ENCODE results near the gene ZMIZ1. TPM values are rescaled to one million over a fixed set of nuclear protein-coding genes. Genes with fewer than 3 reads are reported as not detected.

ZMIZ1 gene
- total and polyA plus RNA-seq, 9 donors, result 16.3 to 55.7 (median 38.1) TPM

GRCh38 chr10:79229071-79229541 lies 160.3 kb downstream of the ZMIZ1 start:
- Histone ChIP-seq H3K9me3 (replicated peaks; ENCODE audit: control insufficient read depth, low read depth, low read length) (no peaks in the 10 kb centered on the region), H3K4me1 (ENCODE audit: control insufficient read depth, insufficient read depth, low read length) (peaks cover 34% of the 10 kb centered on the region), H3K36me3 (ENCODE audit: control insufficient read depth, insufficient read depth, low read length) (peaks cover 39% of the 10 kb centered on the region), H3K27me3 (ENCODE audit: control insufficient read depth, insufficient read depth, low read length) (no peaks in the 10 kb centered on the region), H3K4me3 (ENCODE audit: low read length) (no peak overlapping the region), H3K27ac (ENCODE audit: low read length) (peak overlapping the region; percentile 77)
- WGBS (ENCODE audit: insufficient coverage), result 18% methylated on average over 3 of the region's 5 CpGs
- no peak for DNase-seq

GRCh38 chr10:79229830-79230327 lies 161.1 kb downstream of the ZMIZ1 start:
- Histone ChIP-seq H3K27ac (ENCODE audit: low read length) (peak overlapping the region; percentile 77), H3K4me3 (ENCODE audit: low read length) (peak overlapping the region; percentile 23), H3K36me3 (ENCODE audit: control insufficient read depth, insufficient read depth, low read length) (peaks cover 33% of the 10 kb centered on the region), H3K4me1 (ENCODE audit: control insufficient read depth, insufficient read depth, low read length) (peaks cover 27% of the 10 kb centered on the region), H3K9me3 (replicated peaks; ENCODE audit: control insufficient read depth, low read depth, low read length) (no peaks in the 10 kb centered on the region), H3K27me3 (ENCODE audit: control insufficient read depth, insufficient read depth, low read length) (no peaks in the 10 kb centered on the region)
- 7% methylated on average over 11 of the region's 12 CpGs for WGBS (ENCODE audit: insufficient coverage)
- DNase-seq, result no peak

- 11% methylated on average over 8 of the region's 16 CpGs for WGBS (ENCODE audit: insufficient coverage)
- DNase-seq, result peak; percentile 93
- no peaks in the 10 kb centered on the region for H3K9me3 ChIP-seq (replicated peaks; ENCODE audit: control insufficient read depth, low read depth, low read length)
- no peaks in the 10 kb centered on the region for H3K27me3 ChIP-seq (ENCODE audit: control insufficient read depth, insufficient read depth, low read length)
- peaks cover 27% of the 10 kb centered on the region for H3K4me1 ChIP-seq (ENCODE audit: control insufficient read depth, insufficient read depth, low read length)
- peak overlapping the region; percentile 77 for H3K27ac ChIP-seq (ENCODE audit: low read length)
- peaks cover 31% of the 10 kb centered on the region for H3K36me3 ChIP-seq (ENCODE audit: control insufficient read depth, insufficient read depth, low read length)
- peak overlapping the region; percentile 23 for H3K4me3 ChIP-seq (ENCODE audit: low read length)
Measured at GRCh38 chr10:79230328-79230830, 161.6 kb downstream of the ZMIZ1 start.

- Histone ChIP-seq H3K27ac (ENCODE audit: low read length) (peak overlapping the region; percentile 77), H3K36me3 (ENCODE audit: control insufficient read depth, insufficient read depth, low read length) (peaks cover 29% of the 10 kb centered on the region), H3K9me3 (replicated peaks; ENCODE audit: control insufficient read depth, low read depth, low read length) (no peaks in the 10 kb centered on the region), H3K4me1 (ENCODE audit: control insufficient read depth, insufficient read depth, low read length) (peaks cover 27% of the 10 kb centered on the region), H3K4me3 (ENCODE audit: low read length) (no peak overlapping the region), H3K27me3 (ENCODE audit: control insufficient read depth, insufficient read depth, low read length) (no peaks in the 10 kb centered on the region)
- DNase-seq, result no peak
- WGBS (ENCODE audit: insufficient coverage), result 69% methylated on average over 3 of the region's 4 CpGs
Measured at GRCh38 chr10:79230850-79231249, 162.1 kb downstream of the ZMIZ1 start.

GRCh38 chr10:79231908-79232307 lies 163.1 kb downstream of the ZMIZ1 start:
- H3K4me3 ChIP-seq (ENCODE audit: low read length), result no peak overlapping the region
- DNase-seq, result no peak
- H3K4me1 ChIP-seq (ENCODE audit: control insufficient read depth, insufficient read depth, low read length), result peaks cover 29% of the 10 kb centered on the region
- H3K9me3 ChIP-seq (replicated peaks; ENCODE audit: control insufficient read depth, low read depth, low read length), result no peaks in the 10 kb centered on the region
- 83% methylated on average over 2 of the region's 3 CpGs for WGBS (ENCODE audit: insufficient coverage)
- H3K36me3 ChIP-seq (ENCODE audit: control insufficient read depth, insufficient read depth, low read length), result peaks cover 18% of the 10 kb centered on the region
- H3K27ac ChIP-seq (ENCODE audit: low read length), result no peak overlapping the region
- H3K27me3 ChIP-seq (ENCODE audit: control insufficient read depth, insufficient read depth, low read length), result no peaks in the 10 kb centered on the region

GRCh38 chr10:79232864-79233263 lies 164.1 kb downstream of the ZMIZ1 start:
- WGBS (ENCODE audit: insufficient coverage), result 100% methylated on average over 1 of the region's 3 CpGs

GRCh38 chr10:79234391-79235315 lies 165.9 kb downstream of the ZMIZ1 start:
- Histone ChIP-seq H3K27ac (ENCODE audit: low read length) (no peak overlapping the region), H3K36me3 (ENCODE audit: control insufficient read depth, insufficient read depth, low read length) (peaks cover 10% of the 10 kb centered on the region), H3K9me3 (replicated peaks; ENCODE audit: control insufficient read depth, low read depth, low read length) (no peaks in the 10 kb centered on the region), H3K27me3 (ENCODE audit: control insufficient read depth, insufficient read depth, low read length) (peaks cover 2% of the 10 kb centered on the region), H3K4me1 (ENCODE audit: control insufficient read depth, insufficient read depth, low read length) (peaks cover 28% of the 10 kb centered on the region), H3K4me3 (ENCODE audit: low read length) (no peak overlapping the region)
- no peak for DNase-seq
- WGBS (ENCODE audit: insufficient coverage), result 83% methylated on average over 5 of the region's 8 CpGs

More at GRCh38 chr10:79232864-79233263, 164.1 kb downstream of the ZMIZ1 start:
- Histone ChIP-seq H3K9me3 (replicated peaks; ENCODE audit: control insufficient read depth, low read depth, low read length) (no peaks in the 10 kb centered on the region), H3K27ac (ENCODE audit: low read length) (no peak overlapping the region), H3K4me3 (ENCODE audit: low read length) (no peak overlapping the region), H3K4me1 (ENCODE audit: control insufficient read depth, insufficient read depth, low read length) (peaks cover 33% of the 10 kb centered on the region), H3K36me3 (ENCODE audit: control insufficient read depth, insufficient read depth, low read length) (peaks cover 14% of the 10 kb centered on the region), H3K27me3 (ENCODE audit: control insufficient read depth, insufficient read depth, low read length) (no peaks in the 10 kb centered on the region)
- no peak for DNase-seq

GRCh38 chr10:79235765-79236432 lies 167.1 kb downstream of the ZMIZ1 start:
- peaks cover 22% of the 10 kb centered on the region for H3K4me1 ChIP-seq (ENCODE audit: control insufficient read depth, insufficient read depth, low read length)

GRCh38 chr10:79236433-79236765 lies 167.6 kb downstream of the ZMIZ1 start:
- DNase-seq, result no peak
- 74% methylated on average over 6 of the region's 9 CpGs for WGBS (ENCODE audit: insufficient coverage)
- Histone ChIP-seq H3K9me3 (replicated peaks; ENCODE audit: control insufficient read depth, low read depth, low read length) (no peaks in the 10 kb centered on the region), H3K4me1 (ENCODE audit: control insufficient read depth, insufficient read depth, low read length) (peaks cover 27% of the 10 kb centered on the region), H3K36me3 (ENCODE audit: control insufficient read depth, insufficient read depth, low read length) (peaks cover 6% of the 10 kb centered on the region), H3K4me3 (ENCODE audit: low read length) (no peak overlapping the region), H3K27me3 (ENCODE audit: control insufficient read depth, insufficient read depth, low read length) (peaks cover 4% of the 10 kb centered on the region), H3K27ac (ENCODE audit: low read length) (no peak overlapping the region)

More at GRCh38 chr10:79235765-79236432, 167.1 kb downstream of the ZMIZ1 start:
- Histone ChIP-seq H3K36me3 (ENCODE audit: control insufficient read depth, insufficient read depth, low read length) (peaks cover 6% of the 10 kb centered on the region), H3K4me3 (ENCODE audit: low read length) (no peak overlapping the region), H3K27me3 (ENCODE audit: control insufficient read depth, insufficient read depth, low read length) (peaks cover 2% of the 10 kb centered on the region), H3K9me3 (replicated peaks; ENCODE audit: control insufficient read depth, low read depth, low read length) (no peaks in the 10 kb centered on the region), H3K27ac (ENCODE audit: low read length) (no peak overlapping the region)
- WGBS (ENCODE audit: insufficient coverage), result 40% methylated on average over 10 of the region's 10 CpGs
- DNase-seq, result no peak
